ENCODE data around the gene DHRS3. TPM values are rescaled to one million over a fixed set of nuclear protein-coding genes. Genes with fewer than 3 reads are reported as not detected.

Gene DHRS3
- total RNA-seq, 1 experiment from 2014 or later: 37.7 TPM

DNA sequence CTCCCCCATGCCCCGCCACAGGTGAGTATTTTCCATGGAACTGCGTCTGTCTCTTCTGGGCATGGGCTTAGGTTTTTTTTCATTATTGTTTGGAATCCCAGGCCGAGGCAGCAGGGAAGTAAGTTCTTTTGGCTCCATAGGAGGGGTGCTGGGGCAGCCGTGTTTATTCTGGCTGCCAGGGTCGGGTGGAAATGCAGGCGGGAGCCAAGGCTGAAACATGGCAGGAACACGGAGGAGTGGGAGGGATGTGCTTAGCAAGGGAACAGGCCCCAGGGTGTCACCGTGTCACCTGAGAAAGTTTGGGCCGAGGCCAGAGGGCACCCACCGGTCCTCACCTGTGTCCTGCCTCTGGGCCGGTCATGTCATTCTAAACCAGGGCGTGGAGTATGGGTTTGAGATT lies 4.5 kb upstream of the DHRS3 start:
- ATAC-seq (no peak), DNase-seq (ENCODE audit: low spot score) (no peak)
- peaks cover 56% of the 10 kb centered on the region for H3K4me1 Mint-ChIP-seq
- no peak overlapping the region for H3K4me3 Mint-ChIP-seq
- CTCF ChIA-PET: interaction anchor here (1.0 to 8.3 kb wide), 5 partner anchors 12 to 105 kb away, joined by 3 to 107 read pairs (median 14); no protein-coding TSS in a partner anchor
- TF ChIP-seq NFE2L1 (CRISPR knock-in tag; IDR thresholded peaks at IDR 0.05) (no peak), ZNF232 (CRISPR knock-in tag; IDR thresholded peaks at IDR 0.05) (no peak), CBFB (CRISPR knock-in tag; IDR thresholded peaks at IDR 0.05; ENCODE audit: low read depth) (no peak), ZNF671 (CRISPR knock-in tag; IDR thresholded peaks at IDR 0.05) (no peak), ZNF138 (CRISPR knock-in tag; conservative IDR thresholded peaks at IDR 0.05) (no peak), JUN (CRISPR knock-in tag; IDR thresholded peaks at IDR 0.05) (no peak), GRHL2 (CRISPR knock-in tag; IDR thresholded peaks at IDR 0.05; ENCODE audit: insufficient replicate concordance, severe bottlenecking) (no peak), NR2C2 (CRISPR knock-in tag; IDR thresholded peaks at IDR 0.05) (no peak), NFATC4 (CRISPR knock-in tag; IDR thresholded peaks at IDR 0.05) (no peak), JAZF1 (CRISPR knock-in tag; IDR thresholded peaks at IDR 0.05) (no peak), GABPB1 (CRISPR knock-in tag; IDR thresholded peaks at IDR 0.05) (no peak)
- TF ChIP-seq, protein P1, sequence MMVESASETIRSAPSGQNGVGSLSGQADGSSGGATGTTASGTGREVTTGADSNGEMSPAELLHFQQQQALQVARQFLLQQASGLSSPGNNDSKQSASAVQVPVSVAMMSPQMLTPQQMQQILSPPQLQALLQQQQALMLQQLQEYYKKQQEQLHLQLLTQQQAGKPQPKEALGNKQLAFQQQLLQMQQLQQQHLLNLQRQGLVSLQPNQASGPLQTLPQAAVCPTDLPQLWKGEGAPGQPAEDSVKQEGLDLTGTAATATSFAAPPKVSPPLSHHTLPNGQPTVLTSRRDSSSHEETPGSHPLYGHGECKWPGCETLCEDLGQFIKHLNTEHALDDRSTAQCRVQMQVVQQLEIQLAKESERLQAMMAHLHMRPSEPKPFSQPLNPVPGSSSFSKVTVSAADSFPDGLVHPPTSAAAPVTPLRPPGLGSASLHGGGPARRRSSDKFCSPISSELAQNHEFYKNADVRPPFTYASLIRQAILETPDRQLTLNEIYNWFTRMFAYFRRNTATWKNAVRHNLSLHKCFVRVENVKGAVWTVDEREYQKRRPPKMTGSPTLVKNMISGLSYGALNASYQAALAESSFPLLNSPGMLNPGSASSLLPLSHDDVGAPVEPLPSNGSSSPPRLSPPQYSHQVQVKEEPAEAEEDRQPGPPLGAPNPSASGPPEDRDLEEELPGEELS (CRISPR knock-in tag; IDR thresholded peaks at IDR 0.05): no peak
- TF ChIP-seq, protein P2, sequence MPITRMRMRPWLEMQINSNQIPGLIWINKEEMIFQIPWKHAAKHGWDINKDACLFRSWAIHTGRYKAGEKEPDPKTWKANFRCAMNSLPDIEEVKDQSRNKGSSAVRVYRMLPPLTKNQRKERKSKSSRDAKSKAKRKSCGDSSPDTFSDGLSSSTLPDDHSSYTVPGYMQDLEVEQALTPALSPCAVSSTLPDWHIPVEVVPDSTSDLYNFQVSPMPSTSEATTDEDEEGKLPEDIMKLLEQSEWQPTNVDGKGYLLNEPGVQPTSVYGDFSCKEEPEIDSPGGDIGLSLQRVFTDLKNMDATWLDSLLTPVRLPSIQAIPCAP (CRISPR knock-in tag; IDR thresholded peaks at IDR 0.05): no peak
- TF ChIP-seq, protein P3, sequence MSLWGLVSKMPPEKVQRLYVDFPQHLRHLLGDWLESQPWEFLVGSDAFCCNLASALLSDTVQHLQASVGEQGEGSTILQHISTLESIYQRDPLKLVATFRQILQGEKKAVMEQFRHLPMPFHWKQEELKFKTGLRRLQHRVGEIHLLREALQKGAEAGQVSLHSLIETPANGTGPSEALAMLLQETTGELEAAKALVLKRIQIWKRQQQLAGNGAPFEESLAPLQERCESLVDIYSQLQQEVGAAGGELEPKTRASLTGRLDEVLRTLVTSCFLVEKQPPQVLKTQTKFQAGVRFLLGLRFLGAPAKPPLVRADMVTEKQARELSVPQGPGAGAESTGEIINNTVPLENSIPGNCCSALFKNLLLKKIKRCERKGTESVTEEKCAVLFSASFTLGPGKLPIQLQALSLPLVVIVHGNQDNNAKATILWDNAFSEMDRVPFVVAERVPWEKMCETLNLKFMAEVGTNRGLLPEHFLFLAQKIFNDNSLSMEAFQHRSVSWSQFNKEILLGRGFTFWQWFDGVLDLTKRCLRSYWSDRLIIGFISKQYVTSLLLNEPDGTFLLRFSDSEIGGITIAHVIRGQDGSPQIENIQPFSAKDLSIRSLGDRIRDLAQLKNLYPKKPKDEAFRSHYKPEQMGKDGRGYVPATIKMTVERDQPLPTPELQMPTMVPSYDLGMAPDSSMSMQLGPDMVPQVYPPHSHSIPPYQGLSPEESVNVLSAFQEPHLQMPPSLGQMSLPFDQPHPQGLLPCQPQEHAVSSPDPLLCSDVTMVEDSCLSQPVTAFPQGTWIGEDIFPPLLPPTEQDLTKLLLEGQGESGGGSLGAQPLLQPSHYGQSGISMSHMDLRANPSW (CRISPR knock-in tag; conservative IDR thresholded peaks at IDR 0.05; ENCODE audit: low read depth): no peak
- TF ChIP-seq, protein P4, sequence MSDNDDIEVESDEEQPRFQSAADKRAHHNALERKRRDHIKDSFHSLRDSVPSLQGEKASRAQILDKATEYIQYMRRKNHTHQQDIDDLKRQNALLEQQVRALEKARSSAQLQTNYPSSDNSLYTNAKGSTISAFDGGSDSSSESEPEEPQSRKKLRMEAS (CRISPR knock-in tag; IDR thresholded peaks at IDR 0.05): no peak
- TF ChIP-seq, protein P5, sequence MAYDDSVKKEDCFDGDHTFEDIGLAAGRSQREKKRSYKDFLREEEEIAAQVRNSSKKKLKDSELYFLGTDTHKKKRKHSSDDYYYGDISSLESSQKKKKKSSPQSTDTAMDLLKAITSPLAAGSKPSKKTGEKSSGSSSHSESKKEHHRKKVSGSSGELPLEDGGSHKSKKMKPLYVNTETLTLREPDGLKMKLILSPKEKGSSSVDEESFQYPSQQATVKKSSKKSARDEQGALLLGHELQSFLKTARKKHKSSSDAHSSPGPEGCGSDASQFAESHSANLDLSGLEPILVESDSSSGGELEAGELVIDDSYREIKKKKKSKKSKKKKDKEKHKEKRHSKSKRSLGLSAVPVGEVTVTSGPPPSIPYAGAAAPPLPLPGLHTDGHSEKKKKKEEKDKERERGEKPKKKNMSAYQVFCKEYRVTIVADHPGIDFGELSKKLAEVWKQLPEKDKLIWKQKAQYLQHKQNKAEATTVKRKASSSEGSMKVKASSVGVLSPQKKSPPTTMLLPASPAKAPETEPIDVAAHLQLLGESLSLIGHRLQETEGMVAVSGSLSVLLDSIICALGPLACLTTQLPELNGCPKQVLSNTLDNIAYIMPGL (CRISPR knock-in tag; IDR thresholded peaks at IDR 0.05): no peak
- TF ChIP-seq, protein P6, sequence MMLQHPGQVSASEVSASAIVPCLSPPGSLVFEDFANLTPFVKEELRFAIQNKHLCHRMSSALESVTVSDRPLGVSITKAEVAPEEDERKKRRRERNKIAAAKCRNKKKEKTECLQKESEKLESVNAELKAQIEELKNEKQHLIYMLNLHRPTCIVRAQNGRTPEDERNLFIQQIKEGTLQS (CRISPR knock-in tag; conservative IDR thresholded peaks at IDR 0.05): no peak
- H3K27me3 Mint-ChIP-seq (ENCODE audit: low read depth): no peaks in the 10 kb centered on the region; the same call in 1 of the 2 replicates
- peak overlapping the region; percentile 26; the same call in 1 of the 2 replicates for H3K27ac Mint-ChIP-seq
- H3K36me3 Mint-ChIP-seq: no peaks in the 10 kb centered on the region
- POLR2A ChIA-PET: no interaction called here
- H3K9me3 Mint-ChIP-seq: no peaks in the 10 kb centered on the region

All from WTC11 (cell line).